HepG2 (cell line): Measurements from ENCODE around the gene WDR43. TPM values are rescaled to one million over a fixed set of nuclear protein-coding genes. Genes with fewer than 3 reads are reported as not detected.

Source experiments
- ADNP ChIP-seq: sonication (generic); formaldehyde crosslinking; IDR thresholded peaks from 2 replicates; pipeline ENCODE4 v1.4.0; 2020; ENCODE audit warnings: missing genetic modification reagents
- ARNT2 ChIP-seq: sonication (generic); formaldehyde crosslinking; IDR thresholded peaks from 2 replicates; pipeline ENCODE4 v1.8.0; 2022; ENCODE audit warnings: mild to moderate bottlenecking, low read depth, missing genetic modification reagents, moderate library complexity
- GZF1 ChIP-seq: sonication (generic); formaldehyde crosslinking; IDR thresholded peaks from 2 replicates; pipeline ENCODE4 v1.5.1; 2020; ENCODE audit warnings: mild to moderate bottlenecking, missing genetic modification reagents
- HIVEP1 ChIP-seq: sonication (generic); formaldehyde crosslinking; IDR thresholded peaks from 2 replicates; pipeline ENCODE4 v1.4.0; 2020; ENCODE audit warnings: mild to moderate bottlenecking, missing genetic modification reagents
- HMG20A ChIP-seq: IDR thresholded peaks from 2 replicates; pipeline ENCODE4 v1.6.1; 2016; ENCODE audit warnings: borderline replicate concordance
- IRF1 ChIP-seq: sonication (generic); formaldehyde crosslinking; IDR thresholded peaks from 2 replicates; pipeline ENCODE4 v1.4.0; 2020; ENCODE audit warnings: low read depth, mild to moderate bottlenecking, missing genetic modification reagents
- KDM1A ChIP-seq: IDR thresholded peaks from 2 replicates; pipeline ENCODE4 v1.6.1; 2016; ENCODE audit warnings: missing compliant biosample characterization
- KLF13 ChIP-seq: sonication (generic); formaldehyde crosslinking; IDR thresholded peaks from 2 replicates; pipeline ENCODE4 v1.4.0; 2020; ENCODE audit warnings: mild to moderate bottlenecking, missing genetic modification reagents
- MTF2 ChIP-seq: sonication (generic); formaldehyde crosslinking; IDR thresholded peaks from 2 replicates; pipeline ENCODE4 v1.5.0; 2020; ENCODE audit warnings: missing genetic modification reagents, borderline replicate concordance
- RCOR2 ChIP-seq: IDR thresholded peaks from 2 replicates; pipeline ENCODE4 v1.6.1; 2016; ENCODE audit warnings: missing biosample characterization, missing genetic modification reagents
- ZHX2 ChIP-seq, 2 experiments: sonication (generic) in 1 of 2; formaldehyde crosslinking in 1 of 2; IDR thresholded peaks; 2 replicates each; pipeline versions ENCODE4 v1.6.1 to v1.9.0; 2014 to 2022; ENCODE audit warnings: antibody characterized with exemption in 1 of 2, borderline replicate concordance in 1 of 2, inconsistent platforms in 1 of 2, low read depth in 1 of 2, missing genetic modification reagents in 1 of 2
- ZNF407 ChIP-seq: sonication (generic); formaldehyde crosslinking; IDR thresholded peaks from one replicate; pipeline ENCODE4 v1.5.1; 2020; ENCODE audit warnings: mild to moderate bottlenecking, missing genetic modification reagents; ENCODE audit errors: not compliant biosample characterization
- ZNF616 ChIP-seq: sonication (generic); formaldehyde crosslinking; IDR thresholded peaks from 2 replicates; pipeline ENCODE4 v1.5.0; 2020; ENCODE audit warnings: low read depth, mild to moderate bottlenecking, missing genetic modification reagents
- ZNF775 ChIP-seq: sonication (generic); formaldehyde crosslinking; IDR thresholded peaks from 2 replicates; pipeline ENCODE4 v1.4.0; 2020; ENCODE audit warnings: missing genetic modification reagents, mild to moderate bottlenecking, moderate library complexity, borderline replicate concordance
- polyA plus RNA-seq, 8 experiments: library from polyadenylated mRNA; depleted of rRNA in 3 of 8; stranded (reverse) in 7 of 8; unstranded in 1 of 8; fragments of >200 nt; fragmentation: Illumina TruSeq in 4 of 8; extraction: Trizol in 4 of 8; gene quantifications; 2 replicates each; pipeline versions ENCODE4 v1.2.1 to v1.2.3, GENCODE V29; 2011 to 2016; ENCODE audit warnings: low read depth in 4 of 8, missing spikeins in 1 of 8, mixed read lengths in 1 of 8; ENCODE audit not compliant: insufficient read depth in 1 of 8
- total RNA-seq, 5 experiments: library from RNA; depleted of rRNA; stranded (reverse); fragments of >200 nt; fragmentation: Illumina TruSeq; extraction: Trizol; gene quantifications; 2 replicates each; pipeline ENCODE4 v1.2.3, GENCODE V29; 2016; ENCODE audit warnings: low read depth in 1 of 5

Gene WDR43
- total and polyA plus RNA-seq, 2 of the 13 experiments (the other 11 are each of a cell fraction or from before 2014, with no cell fraction given) = 121 to 167 TPM

GRCh38 chr2:28980368-28981015 lies 86.0 kb downstream of the WDR43 start (continued):
- TF ChIP-seq ZHX2 (IDR thresholded peaks at IDR 0.05; ENCODE audit: low read depth) (no peak), ZHX2 (CRISPR knock-in tag; IDR thresholded peaks at IDR 0.05; ENCODE audit: borderline replicate concordance) (no peak), GZF1 (no peak), ADNP (CRISPR knock-in tag) (0 out of 2 replicates have a peak, but pooled peaks have one; percentile 19), ZNF407 (CRISPR knock-in tag) (no peak), ZNF616 (CRISPR knock-in tag) (no peak), ZNF775 (no peak), RCOR2 (CRISPR knock-in tag) (0 out of 2 replicates have a peak, but pooled peaks have one; percentile 43), HMG20A (CRISPR knock-in tag) (no peak), KDM1A (CRISPR knock-in tag) (peak; percentile 72; the same call in 1 of the 2 replicates), IRF1 (CRISPR knock-in tag) (no peak), HIVEP1 (no peak), ARNT2 (CRISPR knock-in tag) (no peak), KLF13 (CRISPR knock-in tag) (no peak), MTF2 (no peak)
